GM12878 (cell line): ENCODE results near the gene DDX31. TPM values are rescaled to one million over a fixed set of nuclear protein-coding genes. Genes with fewer than 3 reads are reported as not detected.

Experiments used
- ATAC-seq: fragments of 200-7000 bp; cut with Tn5 transposase; 3 replicates; pipeline ENCODE4 v1.9.1; 2020; ENCODE audit warnings: mild to moderate bottlenecking, moderate library complexity
- BruUV-seq: library from RNA; stranded (reverse); fragments of 400-500 nt; replicated peaks from 2 replicates; lab custom pipeline; 2021; lab: Mats Ljungman, UMichigan
- CTCF ChIA-PET: fragments of 300-600 bp; sonication (Branson Sonifier 250); formaldehyde crosslinking; extraction: SDS; loops from one replicate; lab custom pipeline; 2021; ENCODE audit warnings: inconsistent platforms; lab: Yijun Ruan, JAX
- POLR2A ChIA-PET: fragments of 350-600 bp; formaldehyde crosslinking; extraction: SDS; loops from one replicate; lab custom pipeline; 2021; ENCODE audit warnings: inconsistent platforms; lab: Charles Lee
- RAD21 ChIA-PET: fragments of 300-600 bp; sonication (Branson Sonifier 250); formaldehyde crosslinking; loops from one replicate; lab custom pipeline; 2023; ENCODE audit warnings: antibody characterized with exemption; ENCODE audit not compliant: unreplicated experiment; lab: Charles Lee
- SMC1A ChIA-PET: fragments of 300-600 bp; sonication (Branson Sonifier 250); formaldehyde crosslinking; loops from one replicate; lab custom pipeline; 2023; ENCODE audit not compliant: unreplicated experiment, uncharacterized antibody; lab: Charles Lee
- DNase-seq: peaks from one replicate; pipeline ENCODE4 v3.0.0-alpha.2; 2011; ENCODE audit warnings: low read depth, low spot score
- FAIRE-seq: peaks from 3 replicates; lab custom pipeline; 2011; peaks lifted over from hg19 to GRCh38; lab: Jason Lieb, UNC
- H2AFZ ChIP-seq: 2 replicates; pipeline ENCODE4 v1.6.0; 2011; ENCODE audit warnings: low read depth, low read length, control low read depth; ENCODE audit not compliant: control insufficient read depth
- H3K27ac ChIP-seq: 2 replicates; pipeline ENCODE4 v1.5.1; 2011; ENCODE audit warnings: control low read depth; ENCODE audit not compliant: control insufficient read depth, insufficient read depth
- H3K27me3 ChIP-seq, 2 experiments: replicated peaks in 1 of 2; 2 replicates each; pipeline versions ENCODE4 v1.6.0 to v1.6.1; 2011; ENCODE audit warnings: low read length in 1 of 2; ENCODE audit not compliant: control insufficient read depth in 2 of 2, insufficient read depth in 2 of 2
- H3K36me3 ChIP-seq, 2 experiments: 2 replicates each; pipeline ENCODE4 v1.5.1; 2011; ENCODE audit warnings: low read length in 1 of 2; ENCODE audit not compliant: control insufficient read depth in 2 of 2, insufficient read depth in 2 of 2
- H3K4me1 ChIP-seq: 2 replicates; pipeline ENCODE4 v1.6.1; 2011; ENCODE audit warnings: mild to moderate bottlenecking, low read length, moderate library complexity, mixed read lengths; ENCODE audit not compliant: control insufficient read depth, insufficient read depth
- H3K4me2 ChIP-seq: 2 replicates; pipeline ENCODE4 v1.6.0; 2011; ENCODE audit warnings: control low read depth; ENCODE audit not compliant: control insufficient read depth, insufficient read depth
- H3K4me3 ChIP-seq: fragments of 200-600 bp; sonication (generic); 2 replicates; pipeline ENCODE4 v1.5.1; 2016
- H3K79me2 ChIP-seq: 2 replicates; pipeline ENCODE4 v1.6.0; 2011; ENCODE audit warnings: low read length; ENCODE audit not compliant: control insufficient read depth, insufficient read depth
- H3K9ac ChIP-seq: 2 replicates; pipeline ENCODE4 v1.8.0; 2011; ENCODE audit warnings: low read length, control low read depth, mixed read lengths; ENCODE audit not compliant: control insufficient read depth, insufficient read depth
- H3K9me3 ChIP-seq: replicated peaks from 3 replicates; pipeline ENCODE4 v1.5.1; 2011; ENCODE audit warnings: mild to moderate bottlenecking, low read length; ENCODE audit not compliant: control insufficient read depth, insufficient read depth
- H4K20me1 ChIP-seq: 2 replicates; pipeline ENCODE4 v1.6.0; 2011; ENCODE audit not compliant: control insufficient read depth, insufficient read depth
- BHLHE40 ChIP-seq, 2 experiments: fragments of 450-650 bp in 1 of 2; IDR thresholded peaks; 2 replicates each; pipeline ENCODE4 v1.6.1; 2011 to 2017; ENCODE audit warnings: low read depth in 2 of 2, borderline replicate concordance in 1 of 2, improper control_type of control experiment in 1 of 2, low read length in 1 of 2, mild to moderate bottlenecking in 1 of 2
- CBFB ChIP-seq: IDR thresholded peaks from 2 replicates; pipeline ENCODE4 v1.6.1; 2016; ENCODE audit warnings: antibody characterized with exemption, low read depth
- CEBPB ChIP-seq, 2 experiments: fragments of 150-350 bp in 1 of 2; IDR thresholded peaks; 2 replicates each; pipeline ENCODE4 v1.6.1; 2012 to 2014; ENCODE audit warnings: low read depth in 2 of 2, low read length in 2 of 2, borderline replicate concordance in 1 of 2, inconsistent platforms in 1 of 2
- EZH2 ChIP-seq: IDR thresholded peaks from 2 replicates; pipeline ENCODE4 v1.6.1; 2012; ENCODE audit warnings: low read depth, mild to moderate bottlenecking, control low read depth, inconsistent platforms, low read length, borderline replicate concordance; ENCODE audit not compliant: control insufficient read depth
- LARP7 ChIP-seq: fragments of 450-650 bp; IDR thresholded peaks from 2 replicates; pipeline ENCODE4 v1.6.1; 2017; ENCODE audit warnings: mild to moderate bottlenecking
- NR2C2 ChIP-seq: IDR thresholded peaks from 2 replicates; pipeline ENCODE4 v1.6.1; 2011; ENCODE audit warnings: borderline replicate concordance, low read depth; ENCODE audit not compliant: control insufficient read depth, insufficient read length
- PAX5 ChIP-seq: IDR thresholded peaks from 2 replicates; pipeline ENCODE4 v1.6.1; 2011; ENCODE audit warnings: low read depth, low read length, borderline replicate concordance
- SMAD1 ChIP-seq: fragments of 450-650 bp; IDR thresholded peaks from 2 replicates; pipeline ENCODE4 v1.6.1; 2018; ENCODE audit warnings: mild to moderate bottlenecking, low read depth; ENCODE audit not compliant: partially characterized antibody
- STAT1 ChIP-seq: fragments of 450-650 bp; conservative IDR thresholded peaks from 2 replicates; pipeline ENCODE4 v1.6.1; 2014; ENCODE audit warnings: antibody characterized with exemption, mild to moderate bottlenecking
- TCF7 ChIP-seq: IDR thresholded peaks from 2 replicates; pipeline ENCODE4 v1.6.1; 2014; ENCODE audit warnings: antibody characterized with exemption, borderline replicate concordance
- YBX1 ChIP-seq: fragments of 450-650 bp; IDR thresholded peaks from 2 replicates; pipeline ENCODE4 v1.6.1; 2016; ENCODE audit warnings: antibody characterized with exemption
- ZBTB4 ChIP-seq: fragments of 450-650 bp; formaldehyde crosslinking; IDR thresholded peaks from 2 replicates; pipeline ENCODE4 v1.4.0; 2022; ENCODE audit warnings: mild to moderate bottlenecking, moderate library complexity
- ZZZ3 ChIP-seq: IDR thresholded peaks from 2 replicates; pipeline ENCODE4 v1.6.1; 2011; ENCODE audit warnings: low read depth; ENCODE audit not compliant: control insufficient read depth, insufficient read length
- WGBS: methylation state at CpG from one replicate; pipeline ENCODE4 v1.1.6; 2016; ENCODE audit warnings: low lambda C conversion rate; ENCODE audit not compliant: insufficient replicate concordance, insufficient coverage; ENCODE audit errors: missing lambda C conversion rate; 5-methylcytosine and 5-hydroxymethylcytosine counted together
- in situ Hi-C: fragments of 300-500 bp; cut with MboI; formaldehyde crosslinking; loops from 9 replicates; pipeline ENCODE4 v1.14.3; 2018; ENCODE audit warnings: mixed read lengths
- intact Hi-C: fragments of 100-400 bp; cut with micrococcal nuclease; formaldehyde crosslinking; loops from one replicate; pipeline ENCODE4 v1.14.2; 2022; ENCODE audit not compliant: unreplicated experiment
- polyA plus RNA-seq, 11 experiments: library from polyadenylated mRNA; depleted of rRNA in 4 of 11; unstranded in 6 of 11; stranded (reverse) in 5 of 11; fragments of >200 nt; fragmentation: Nextera tagmentation in 4 of 11; fragmentation: Illumina TruSeq in 1 of 11; extraction: Ambion mirVana in 4 of 11; extraction: Trizol in 1 of 11; gene quantifications; 1 replicate in 1 of 11; 2 replicates in 10 of 11; pipeline versions ENCODE4 v1.2.1 to v1.2.3, GENCODE V29; 2011 to 2016; ENCODE audit warnings: inconsistent platforms in 2 of 11, missing spikeins in 2 of 11, low read depth in 1 of 11
- total RNA-seq, 4 experiments: library from RNA; depleted of rRNA in 3 of 4; stranded (reverse); fragments of >200 nt in 3 of 4; fragmentation: Illumina TruSeq in 1 of 4; extraction: Trizol in 1 of 4; gene quantifications; 2 replicates each; pipeline versions ENCODE4 v1.2.1 to v1.2.3, GENCODE V29; 2013 to 2021

DDX31 gene
- total and polyA plus RNA-seq, 10 of the 15 experiments (the other 5 are each of a cell fraction or from before 2014, with no cell fraction given), result 12.1 to 30.8 (median 20.8) TPM

- TF ChIP-seq ZBTB4 (no peak), BHLHE40 (IDR thresholded peaks at IDR 0.05; ENCODE audit: borderline replicate concordance in 1 of 2, low read depth in 2 of 2, low read length in 1 of 2) (no peak)
These were observed 43.5 kb downstream of the DDX31 start (continued) for GRCh38 chr9:132626285-132626684.

- no peak for DNase-seq
- H3K4me3 ChIP-seq, result no peak overlapping the region
- no peaks in the 10 kb centered on the region for H3K4me1 ChIP-seq
- ChIA-PET SMC1A (no interaction called here), POLR2A (no interaction called here), RAD21 (no interaction called here), CTCF (interaction anchor here (0.6 kb wide), 1 partner anchor 1696 kb away, joined by 3 read pairs; no protein-coding TSS in a partner anchor)
- in situ Hi-C loops, result no loop called here
- FAIRE-seq, result no peak
- no peak overlapping the region for H3K9ac ChIP-seq
- no peaks in the 10 kb centered on the region for H4K20me1 ChIP-seq
- TF ChIP-seq LARP7 (no peak), ZZZ3 (no peak), CEBPB (IDR thresholded peaks at IDR 0.05; ENCODE audit: borderline replicate concordance in 1 of 2, low read depth in 2 of 2, low read length in 2 of 2) (no peak), CBFB (no peak), NR2C2 (no peak), EZH2 (no peak), PAX5 (no peak), YBX1 (no peak), SMAD1 (no peak), STAT1 (no peak), TCF7 (no peak)
- H3K27ac ChIP-seq, result no peak overlapping the region
- intact Hi-C loops, result no loop called here
- no peak overlapping the region for H3K4me2 ChIP-seq
- H3K9me3 ChIP-seq, result no peaks in the 10 kb centered on the region
- no peak for ATAC-seq
- WGBS, result 80% methylated on average over 5 of the region's 5 CpGs
- H3K36me3 ChIP-seq, result peaks cover 6 to 9% of the 10 kb centered on the region in 2 experiments
- no TSS peak for BruUV-seq
- no peaks in the 10 kb centered on the region for H3K27me3 ChIP-seq
- H3K79me2 ChIP-seq, result no peaks in the 10 kb centered on the region
- H2AFZ ChIP-seq, result no peak overlapping the region
These were observed 47.6 kb downstream of the DDX31 start for GRCh38 chr9:132622159-132622558.
